ENCODE data around the gene PLB1.

Gene PLB1

DNA sequence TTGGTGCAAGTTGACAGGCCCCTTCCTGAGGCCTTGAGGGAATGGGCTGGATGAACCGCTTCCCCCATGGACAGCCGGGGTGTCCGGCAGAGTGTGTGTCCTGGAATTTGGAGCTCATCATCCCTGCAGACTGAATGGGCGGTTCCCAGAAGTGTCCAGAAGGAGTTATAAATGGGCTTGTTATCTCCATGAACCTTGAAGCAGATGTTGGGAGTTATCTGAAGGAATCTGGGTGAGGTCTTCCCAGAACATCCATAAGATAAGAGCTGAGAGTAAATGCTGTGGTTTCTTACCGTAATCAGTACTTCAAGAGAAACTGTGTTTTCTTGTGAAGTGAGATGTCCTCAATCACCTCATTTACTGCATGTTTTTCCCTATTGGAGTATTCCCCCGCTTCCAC is 21.1 kb downstream of the PLB1 start:
- no peaks in the 10 kb centered on the region for H3K79me2 ChIP-seq (ENCODE audit: low read length)
- no peak for DNase-seq
- H3K9ac ChIP-seq (ENCODE audit: low read length) = no peak overlapping the region
- no peaks in the 10 kb centered on the region for H3K27me3 ChIP-seq (replicated peaks; ENCODE audit: insufficient read depth, low read length)
- no peak overlapping the region for H3K4me3 ChIP-seq (ENCODE audit: low read length)
- TF ChIP-seq EZH2phosphoT487 (IDR thresholded peaks at IDR 0.05; ENCODE audit: low read length) (no peak), EZH2 (optimal IDR thresholded peaks at IDR 0.05; ENCODE audit: low read depth, low read length) (no peak)
- TF ChIP-seq, protein P1, sequence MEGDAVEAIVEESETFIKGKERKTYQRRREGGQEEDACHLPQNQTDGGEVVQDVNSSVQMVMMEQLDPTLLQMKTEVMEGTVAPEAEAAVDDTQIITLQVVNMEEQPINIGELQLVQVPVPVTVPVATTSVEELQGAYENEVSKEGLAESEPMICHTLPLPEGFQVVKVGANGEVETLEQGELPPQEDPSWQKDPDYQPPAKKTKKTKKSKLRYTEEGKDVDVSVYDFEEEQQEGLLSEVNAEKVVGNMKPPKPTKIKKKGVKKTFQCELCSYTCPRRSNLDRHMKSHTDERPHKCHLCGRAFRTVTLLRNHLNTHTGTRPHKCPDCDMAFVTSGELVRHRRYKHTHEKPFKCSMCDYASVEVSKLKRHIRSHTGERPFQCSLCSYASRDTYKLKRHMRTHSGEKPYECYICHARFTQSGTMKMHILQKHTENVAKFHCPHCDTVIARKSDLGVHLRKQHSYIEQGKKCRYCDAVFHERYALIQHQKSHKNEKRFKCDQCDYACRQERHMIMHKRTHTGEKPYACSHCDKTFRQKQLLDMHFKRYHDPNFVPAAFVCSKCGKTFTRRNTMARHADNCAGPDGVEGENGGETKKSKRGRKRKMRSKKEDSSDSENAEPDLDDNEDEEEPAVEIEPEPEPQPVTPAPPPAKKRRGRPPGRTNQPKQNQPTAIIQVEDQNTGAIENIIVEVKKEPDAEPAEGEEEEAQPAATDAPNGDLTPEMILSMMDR (IDR thresholded peaks at IDR 0.05; ENCODE audit: low read length) = no peak
- H3K4me2 ChIP-seq (ENCODE audit: low read depth, low read length) = no peak overlapping the region
- H3K36me3 ChIP-seq (replicated peaks; ENCODE audit: insufficient read depth, low read length) = no peaks in the 10 kb centered on the region
- H3K27ac ChIP-seq (ENCODE audit: low read length) = no peak overlapping the region
- no peaks in the 10 kb centered on the region for H3K4me1 ChIP-seq (ENCODE audit: low read length)
- no peaks in the 10 kb centered on the region for H3K9me2 ChIP-seq (replicated peaks; ENCODE audit: insufficient read depth, low read length)
- H2AFZ ChIP-seq (ENCODE audit: low read length) = no peak overlapping the region
- H3F3A ChIP-seq (ENCODE audit: insufficient read depth, low read length) = no peaks in the 10 kb centered on the region
- no peaks in the 10 kb centered on the region for H4K20me1 ChIP-seq (ENCODE audit: insufficient read depth, low read length)
- H3K9me3 ChIP-seq (replicated peaks; ENCODE audit: insufficient read depth, low read length) = no peaks in the 10 kb centered on the region

DNA sequence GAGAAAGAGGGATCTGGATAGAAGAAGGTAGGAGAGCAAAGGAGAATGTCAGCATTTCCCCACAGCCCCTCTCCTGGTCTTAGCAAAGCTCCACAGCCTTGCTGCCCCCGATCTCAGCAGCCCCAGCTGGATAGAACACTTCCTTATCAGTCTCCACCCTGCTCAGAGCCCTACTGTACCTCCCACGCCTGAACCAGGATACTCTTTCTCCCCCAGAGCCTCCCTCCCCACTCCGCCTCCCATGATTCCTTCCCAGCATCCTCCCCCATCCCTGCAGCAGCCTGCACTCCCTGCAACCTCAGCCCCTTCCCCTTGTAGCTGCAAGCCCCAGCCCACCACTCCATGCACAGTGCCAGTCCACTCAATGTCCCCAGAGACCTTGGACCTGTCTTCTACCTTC is 25.8 kb downstream of the PLB1 start:
- TF ChIP-seq, protein P1 (IDR thresholded peaks at IDR 0.05; ENCODE audit: low read length) = no peak
- TF ChIP-seq EZH2 (optimal IDR thresholded peaks at IDR 0.05; ENCODE audit: low read depth, low read length) = no peak
- TF ChIP-seq EZH2phosphoT487 (IDR thresholded peaks at IDR 0.05; ENCODE audit: low read length) = no peak
- no peaks in the 10 kb centered on the region for H3K9me3 ChIP-seq (replicated peaks; ENCODE audit: insufficient read depth, low read length)
- no peaks in the 10 kb centered on the region for H3K79me2 ChIP-seq (ENCODE audit: low read length)
- no peak overlapping the region for H3K9ac ChIP-seq (ENCODE audit: low read length)
- H3K27me3 ChIP-seq (replicated peaks; ENCODE audit: insufficient read depth, low read length) = no peaks in the 10 kb centered on the region
- no peak for DNase-seq
- no peaks in the 10 kb centered on the region for H4K20me1 ChIP-seq (ENCODE audit: insufficient read depth, low read length)
- no peaks in the 10 kb centered on the region for H3F3A ChIP-seq (ENCODE audit: insufficient read depth, low read length)
- no peaks in the 10 kb centered on the region for H3K36me3 ChIP-seq (replicated peaks; ENCODE audit: insufficient read depth, low read length)
- no peaks in the 10 kb centered on the region for H3K9me2 ChIP-seq (replicated peaks; ENCODE audit: insufficient read depth, low read length)
- H2AFZ ChIP-seq (ENCODE audit: low read length) = no peak overlapping the region
- H3K27ac ChIP-seq (ENCODE audit: low read length) = no peak overlapping the region
- H3K4me3 ChIP-seq (ENCODE audit: low read length) = no peak overlapping the region
- peaks cover 10% of the 10 kb centered on the region for H3K4me1 ChIP-seq (ENCODE audit: low read length)
- no peak overlapping the region for H3K4me2 ChIP-seq (ENCODE audit: low read depth, low read length)

DNA sequence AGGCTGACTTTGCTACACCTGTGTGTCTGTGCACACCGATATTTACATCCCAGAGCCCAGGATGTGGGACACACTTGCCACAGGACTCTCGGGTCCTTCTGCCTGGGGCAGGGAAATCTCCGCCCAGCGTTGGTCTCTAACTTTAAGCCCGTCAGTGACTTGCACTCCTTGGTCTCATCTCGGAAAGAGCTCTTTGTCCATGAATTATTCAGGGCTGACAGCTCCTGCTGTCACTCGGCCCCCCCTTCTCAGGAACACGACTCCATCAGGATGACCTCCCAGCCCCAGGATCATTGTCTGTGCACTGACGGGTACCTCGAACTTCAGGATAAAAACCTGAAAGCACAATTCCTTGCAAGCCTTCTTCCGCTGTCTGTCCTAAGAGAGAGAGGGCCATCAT is 26.6 kb downstream of the PLB1 start:
- TF ChIP-seq EZH2 (optimal IDR thresholded peaks at IDR 0.05; ENCODE audit: low read depth, low read length) = no peak
- TF ChIP-seq EZH2phosphoT487 (IDR thresholded peaks at IDR 0.05; ENCODE audit: low read length) = no peak
- TF ChIP-seq, protein P1 (IDR thresholded peaks at IDR 0.05; ENCODE audit: low read length) = no peak
- no peaks in the 10 kb centered on the region for H3F3A ChIP-seq (ENCODE audit: insufficient read depth, low read length)
- no peaks in the 10 kb centered on the region for H3K27me3 ChIP-seq (replicated peaks; ENCODE audit: insufficient read depth, low read length)

More for the DNA sequence above, 26.6 kb downstream of the PLB1 start:
- Histone ChIP-seq H3K79me2 (ENCODE audit: low read length) (no peaks in the 10 kb centered on the region), H3K27ac (ENCODE audit: low read length) (no peak overlapping the region), H3K4me1 (ENCODE audit: low read length) (peaks cover 10% of the 10 kb centered on the region), H4K20me1 (ENCODE audit: insufficient read depth, low read length) (no peaks in the 10 kb centered on the region), H2AFZ (ENCODE audit: low read length) (no peak overlapping the region), H3K4me2 (ENCODE audit: low read depth, low read length) (no peak overlapping the region), H3K9me3 (replicated peaks; ENCODE audit: insufficient read depth, low read length) (no peaks in the 10 kb centered on the region), H3K9ac (ENCODE audit: low read length) (no peak overlapping the region), H3K9me2 (replicated peaks; ENCODE audit: insufficient read depth, low read length) (no peaks in the 10 kb centered on the region), H3K36me3 (replicated peaks; ENCODE audit: insufficient read depth, low read length) (no peaks in the 10 kb centered on the region), H3K4me3 (ENCODE audit: low read length) (no peak overlapping the region)
- DNase-seq = no peak

Measured in MM.1S (cell line).